Epithelial cell of proximal tubule (primary cell): ENCODE measurements around the gene B3GNT5. TPM values are rescaled to one million over a fixed set of nuclear protein-coding genes. Genes with fewer than 3 reads are reported as not detected.

Experiments used
- DNase-seq: peaks from one replicate; pipeline ENCODE4 v3.0.0-alpha.2; 2011; ENCODE audit warnings: low read depth
- H3K4me3 ChIP-seq: 2 replicates; pipeline ENCODE4 v1.5.1; 2011; ENCODE audit warnings: low read depth, mild to moderate bottlenecking, low read length
- CTCF ChIP-seq: conservative IDR thresholded peaks from 2 replicates; pipeline ENCODE4 v1.5.1; 2012; ENCODE audit warnings: low read depth, mild to moderate bottlenecking, low read length
- total RNA-seq: library from RNA; depleted of rRNA; stranded (reverse); fragments of >200 nt; gene quantifications from 2 replicates; pipeline ENCODE4 v1.2.3, GENCODE V29; 2015

The B3GNT5 gene
- total RNA-seq, 1 donor from 2014 or later: 17.2 TPM

- no peak overlapping the region for H3K4me3 ChIP-seq
- TF ChIP-seq CTCF: no peak
- no peak for DNase-seq
Observed at GRCh38 chr3:183288117-183288516, 35.1 kb downstream of the B3GNT5 start.

- no peak for TF ChIP-seq CTCF
- H3K4me3 ChIP-seq: no peak overlapping the region
- no peak for DNase-seq
Observed at GRCh38 chr3:183290216-183290615, 37.2 kb downstream of the B3GNT5 start.

GRCh38 chr3:183291497-183292031 lies 38.5 kb downstream of the B3GNT5 start:
- H3K4me3 ChIP-seq: no peak overlapping the region
- TF ChIP-seq CTCF: no peak
- DNase-seq: no peak

- DNase-seq: no peak
- H3K4me3 ChIP-seq: no peak overlapping the region
- TF ChIP-seq CTCF: no peak
Observed at GRCh38 chr3:183293966-183294365, 40.9 kb downstream of the B3GNT5 start.

- no peak overlapping the region for H3K4me3 ChIP-seq
- no peak for TF ChIP-seq CTCF
- DNase-seq: no peak
Observed at GRCh38 chr3:183295211-183295610, 42.2 kb downstream of the B3GNT5 start.

- H3K4me3 ChIP-seq: no peak overlapping the region
- TF ChIP-seq CTCF: no peak
- no peak for DNase-seq
Observed at GRCh38 chr3:183296944-183297343, 43.9 kb downstream of the B3GNT5 start.

- no peak for TF ChIP-seq CTCF
- no peak for DNase-seq
- H3K4me3 ChIP-seq: no peak overlapping the region
Observed at GRCh38 chr3:183298701-183299153, 45.7 kb downstream of the B3GNT5 start.
